Mucosa of rectum (tissue), 2 donors: ENCODE data around the gene DENND4A.
A peak's percentile ranks its signal among the peaks of the same experiment; 100 is the strongest.

ENCODE experiments used
- H3K27ac ChIP-seq, 2 donors: one replicate each; pipeline ENCODE4 v1.7.0; 2013; ENCODE audit warnings: inconsistent platforms in 2 of 2, low read depth in 2 of 2, low read length in 2 of 2
- H3K27me3 ChIP-seq, 2 donors: one replicate each; pipeline ENCODE4 v1.7.0; 2013; ENCODE audit warnings: low read length in 2 of 2; ENCODE audit not compliant: control insufficient read depth in 2 of 2, insufficient read depth in 2 of 2
- H3K36me3 ChIP-seq, 2 donors: one replicate each; pipeline ENCODE4 v1.7.0; 2013; ENCODE audit warnings: low read length in 2 of 2; ENCODE audit not compliant: control insufficient read depth in 2 of 2, insufficient read depth in 2 of 2
- H3K4me1 ChIP-seq, 2 donors: one replicate each; pipeline ENCODE4 v1.7.0; 2013; ENCODE audit warnings: low read length in 2 of 2, mild to moderate bottlenecking in 1 of 2; ENCODE audit not compliant: control insufficient read depth in 2 of 2, insufficient read depth in 2 of 2
- H3K4me3 ChIP-seq, 2 donors: one replicate each; pipeline ENCODE4 v1.7.0; 2013; ENCODE audit warnings: low read length in 2 of 2
- H3K9ac ChIP-seq, 2 donors: one replicate each; pipeline ENCODE4 v1.7.0; 2013; ENCODE audit warnings: low read length in 2 of 2, low read depth in 1 of 2, mild to moderate bottlenecking in 1 of 2
- H3K9me3 ChIP-seq, 2 donors: one replicate each; pipeline ENCODE4 v1.7.0; 2013; ENCODE audit warnings: low read length in 2 of 2; ENCODE audit not compliant: control insufficient read depth in 2 of 2
- donor health status: healthy.
- donor health status: Normal muscosa, but diverticular disease.

Gene DENND4A

DNA sequence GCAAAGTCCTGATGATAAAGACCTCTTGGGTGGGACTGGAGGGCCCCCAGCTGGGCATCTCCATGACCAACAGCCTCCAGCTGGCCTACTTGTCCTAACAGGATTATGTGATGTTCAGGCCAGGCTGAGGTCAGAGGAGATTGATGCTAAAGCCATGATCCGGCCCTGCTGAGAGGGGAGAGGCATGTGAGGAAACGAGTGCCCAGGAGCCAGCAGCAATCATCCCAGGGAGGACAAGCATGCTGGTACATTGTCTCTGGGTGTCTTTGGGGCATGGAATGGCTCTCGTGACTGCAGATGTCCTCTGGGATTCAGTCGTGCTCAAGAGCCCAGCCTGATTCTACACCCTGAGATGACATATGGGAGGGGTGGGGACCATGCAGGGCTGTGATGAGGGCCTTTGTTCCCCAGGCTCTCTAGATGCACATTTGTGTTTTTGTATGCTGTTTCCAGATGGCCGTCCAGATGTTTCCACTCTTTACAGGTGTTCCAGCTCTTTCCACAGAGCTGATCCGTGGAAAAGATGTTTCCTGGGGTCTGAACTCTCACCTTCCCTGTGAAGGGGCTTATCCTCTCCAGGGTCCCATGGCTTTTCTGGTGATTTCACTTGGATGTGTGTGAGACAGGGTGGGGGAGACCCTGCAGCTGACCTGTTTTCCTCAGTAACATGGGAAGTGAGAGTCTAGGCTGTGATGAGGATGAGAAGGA, 150.2 kb downstream of the DENND4A start:
- no peak overlapping the region for H3K4me3 ChIP-seq
- no peaks in the 10 kb centered on the region for H3K36me3 ChIP-seq
- H3K4me1 ChIP-seq: peaks cover 0 to 2% of the 10 kb centered on the region in 2 donors
- H3K27me3 ChIP-seq: no peaks in the 10 kb centered on the region
- no peak overlapping the region for H3K9ac ChIP-seq
- no peaks in the 10 kb centered on the region for H3K9me3 ChIP-seq
- no peak overlapping the region for H3K27ac ChIP-seq

GRCh38 chr15:65639509-65639908, 152.6 kb downstream of the DENND4A start:
- H3K27me3 ChIP-seq: no peaks in the 10 kb centered on the region
- no peaks in the 10 kb centered on the region for H3K9me3 ChIP-seq
- peaks cover 0 to 2% of the 10 kb centered on the region in 2 donors for H3K4me1 ChIP-seq
- H3K27ac ChIP-seq: no peak overlapping the region
- no peak overlapping the region for H3K4me3 ChIP-seq
- no peak overlapping the region for H3K9ac ChIP-seq
- no peaks in the 10 kb centered on the region for H3K36me3 ChIP-seq

DNA sequence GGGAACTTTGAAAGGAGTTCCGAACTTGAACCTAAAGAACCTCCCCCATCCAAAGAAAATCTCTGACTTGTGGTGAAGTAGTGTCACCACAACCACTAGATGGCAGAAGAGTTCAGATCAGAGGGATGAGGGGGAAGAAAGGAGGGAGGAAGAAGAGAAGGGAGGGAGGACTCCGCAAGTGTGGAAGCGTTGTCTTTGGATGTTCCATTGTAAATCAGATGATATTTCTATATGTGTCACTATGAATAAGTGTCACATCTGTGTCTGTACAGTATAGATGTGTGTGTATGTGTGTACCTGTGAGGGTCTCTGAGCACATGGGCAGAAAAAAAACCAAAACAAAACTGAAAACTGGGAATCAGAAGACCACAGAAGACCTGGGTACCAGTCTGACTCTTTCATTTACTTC, 153.4 kb downstream of the DENND4A start:
- Histone ChIP-seq H3K9ac (no peak overlapping the region), H3K27me3 (no peaks in the 10 kb centered on the region), H3K9me3 (no peaks in the 10 kb centered on the region), H3K27ac (no peak overlapping the region), H3K4me3 (peak overlapping the region in 1 of 2 donors; percentile 43), H3K4me1 (peaks cover 0 to 5% of the 10 kb centered on the region in 2 donors), H3K36me3 (no peaks in the 10 kb centered on the region)

DNA sequence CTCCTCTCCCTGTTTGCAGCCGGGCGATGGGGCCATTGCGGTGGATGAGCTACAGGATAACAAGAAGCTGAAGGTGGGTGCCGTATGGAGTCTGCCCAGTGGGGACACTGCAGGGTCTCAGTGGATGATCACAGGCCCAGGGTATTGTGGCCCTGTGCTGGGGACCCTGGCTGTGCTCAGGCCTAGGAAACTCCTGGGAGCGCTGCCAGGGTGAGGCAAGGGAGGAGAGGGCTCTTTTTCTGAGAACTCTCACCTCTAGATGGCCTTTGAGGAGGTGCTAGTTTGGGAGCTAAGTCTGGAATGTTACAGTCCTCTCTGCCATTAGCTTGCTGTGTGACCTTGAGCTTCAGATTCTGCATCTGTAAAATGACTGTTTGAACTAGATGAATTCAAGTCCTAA, 154.0 kb downstream of the DENND4A start:
- Histone ChIP-seq H3K36me3 (no peaks in the 10 kb centered on the region), H3K9me3 (no peaks in the 10 kb centered on the region), H3K27ac (no peak overlapping the region), H3K27me3 (no peaks in the 10 kb centered on the region), H3K4me1 (peaks cover 0 to 5% of the 10 kb centered on the region in 2 donors), H3K9ac (no peak overlapping the region), H3K4me3 (no peak overlapping the region)

DNA sequence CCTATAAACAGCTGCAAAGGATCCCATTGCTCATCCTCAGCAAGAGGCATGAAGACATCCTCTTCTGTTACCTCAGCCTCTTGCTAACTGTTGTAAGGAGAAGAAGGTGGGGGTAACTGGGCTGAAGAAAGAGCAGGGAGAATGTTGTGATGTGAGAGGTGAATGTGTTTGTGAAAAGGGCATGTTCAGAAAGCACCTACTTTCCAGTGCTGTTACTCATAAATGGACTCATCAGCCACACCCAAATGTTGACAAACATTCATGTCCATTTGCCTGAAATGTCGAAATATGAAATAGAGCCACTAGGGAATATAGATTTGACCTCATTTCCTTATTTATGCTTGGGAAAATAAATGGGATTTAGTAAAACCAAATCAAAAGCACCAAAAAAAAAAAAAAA, 157.7 kb downstream of the DENND4A start:
- H3K27me3 ChIP-seq: no peaks in the 10 kb centered on the region
- H3K27ac ChIP-seq: no peak overlapping the region
- no peaks in the 10 kb centered on the region for H3K36me3 ChIP-seq
- no peak overlapping the region for H3K4me3 ChIP-seq
- H3K9me3 ChIP-seq: no peaks in the 10 kb centered on the region
- H3K4me1 ChIP-seq: peaks cover 0 to 5% of the 10 kb centered on the region in 2 donors
- H3K9ac ChIP-seq: no peak overlapping the region

DNA sequence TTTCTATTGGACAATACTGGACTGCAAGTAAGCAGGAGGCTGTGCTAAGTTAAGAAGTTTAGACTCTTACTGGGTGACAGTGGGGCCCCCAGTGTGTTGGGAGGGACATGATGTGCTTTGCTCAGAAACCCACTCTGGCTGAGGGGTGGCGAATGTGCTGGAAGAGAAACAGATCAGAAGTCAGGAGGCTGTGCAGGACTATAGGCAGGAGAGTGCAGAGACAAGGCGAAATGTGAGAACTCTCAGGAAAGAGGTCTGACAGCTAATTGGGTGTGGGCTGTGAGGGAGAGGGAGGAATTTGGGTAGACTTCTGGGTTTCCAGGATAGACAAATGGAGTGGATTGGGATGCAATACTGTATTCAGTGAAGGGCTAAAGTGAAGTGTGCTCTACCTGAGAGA, 158.3 kb downstream of the DENND4A start:
- no peak overlapping the region for H3K9ac ChIP-seq
- no peaks in the 10 kb centered on the region for H3K9me3 ChIP-seq
- H3K27me3 ChIP-seq: no peaks in the 10 kb centered on the region
- no peaks in the 10 kb centered on the region for H3K36me3 ChIP-seq
- no peak overlapping the region for H3K4me3 ChIP-seq
- H3K27ac ChIP-seq: no peak overlapping the region
- peaks cover 0 to 3% of the 10 kb centered on the region in 2 donors for H3K4me1 ChIP-seq

DNA sequence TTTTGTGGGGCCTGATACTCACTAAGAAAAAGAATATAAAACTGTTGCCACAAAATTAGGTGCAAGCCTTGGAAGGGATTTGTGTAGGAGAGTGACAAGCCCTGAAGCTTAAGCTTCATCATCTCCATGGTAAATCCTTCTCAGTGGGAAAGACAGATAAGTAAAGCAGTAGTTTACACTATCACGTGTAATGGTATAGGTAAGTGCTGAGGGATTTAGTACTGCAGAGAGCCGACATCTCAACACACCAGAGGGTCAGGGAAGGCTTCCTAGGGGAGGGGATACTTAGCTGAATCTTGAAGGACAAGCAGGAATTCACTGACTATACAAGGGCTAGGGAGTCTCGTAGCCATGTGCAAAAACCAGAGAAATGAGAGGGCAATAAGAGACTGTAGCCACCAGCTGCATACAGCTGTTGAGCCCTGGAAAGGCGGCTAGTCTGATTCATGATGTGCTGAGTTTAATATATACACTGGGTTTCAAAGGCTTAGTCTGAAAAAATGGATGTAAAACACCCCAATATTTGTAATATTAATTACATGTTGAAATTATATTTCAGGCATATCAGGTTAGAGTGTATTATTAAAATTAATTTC, 159.2 kb downstream of the DENND4A start:
- Histone ChIP-seq H3K36me3 (no peaks in the 10 kb centered on the region), H3K9ac (no peak overlapping the region), H3K27ac (no peak overlapping the region), H3K9me3 (no peaks in the 10 kb centered on the region), H3K4me3 (no peak overlapping the region), H3K27me3 (no peaks in the 10 kb centered on the region), H3K4me1 (peaks cover 0 to 3% of the 10 kb centered on the region in 2 donors)

GRCh38 chr15:65631503-65631902, 160.6 kb downstream of the DENND4A start:
- no peaks in the 10 kb centered on the region for H3K36me3 ChIP-seq
- no peaks in the 10 kb centered on the region for H3K27me3 ChIP-seq
- no peaks in the 10 kb centered on the region for H3K9me3 ChIP-seq
- H3K4me1 ChIP-seq: peaks cover 0 to 3% of the 10 kb centered on the region in 2 donors
- H3K9ac ChIP-seq: no peak overlapping the region
- no peak overlapping the region for H3K4me3 ChIP-seq
- no peak overlapping the region for H3K27ac ChIP-seq

GRCh38 chr15:65630760-65631159, 161.3 kb downstream of the DENND4A start:
- peaks cover 0 to 3% of the 10 kb centered on the region in 2 donors for H3K4me1 ChIP-seq

DNA sequence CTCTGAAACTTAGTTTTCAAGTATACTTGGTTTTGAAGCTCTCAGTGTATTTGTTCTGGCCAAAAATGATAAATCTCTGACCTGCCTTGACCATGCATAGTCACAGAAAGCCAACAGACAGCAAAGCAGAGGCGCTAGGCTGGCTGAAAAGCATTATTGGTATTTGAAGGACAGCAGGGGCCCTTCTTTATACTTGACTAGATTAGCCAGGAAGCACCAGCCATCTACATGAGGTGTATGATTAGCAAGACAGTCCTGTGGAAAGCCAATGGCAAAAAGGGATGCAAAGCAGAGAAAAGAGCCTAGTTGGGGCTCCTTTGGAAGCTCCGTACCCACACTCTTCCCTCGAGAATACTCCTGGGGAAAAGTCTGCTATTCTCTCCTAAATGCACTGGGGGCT, 162.5 kb downstream of the DENND4A start:
- Histone ChIP-seq H3K4me1 (peaks cover 0 to 3% of the 10 kb centered on the region in 2 donors), H3K4me3 (no peak overlapping the region), H3K9ac (no peak overlapping the region), H3K9me3 (no peaks in the 10 kb centered on the region), H3K27me3 (no peaks in the 10 kb centered on the region), H3K27ac (no peak overlapping the region), H3K36me3 (peaks cover 3 to 5% of the 10 kb centered on the region in 2 donors)

More at GRCh38 chr15:65630760-65631159, 161.3 kb downstream of the DENND4A start:
- Histone ChIP-seq H3K27ac (no peak overlapping the region), H3K4me3 (no peak overlapping the region), H3K9me3 (no peaks in the 10 kb centered on the region), H3K27me3 (no peaks in the 10 kb centered on the region), H3K36me3 (no peaks in the 10 kb centered on the region), H3K9ac (no peak overlapping the region)
